ENCODE data around the gene BTBD19. TPM values are rescaled to one million over a fixed set of nuclear protein-coding genes. Genes with fewer than 3 reads are reported as not detected.
A peak's percentile ranks its signal among the peaks of the same experiment; 100 is the strongest.
"Not testable (repeated sequence)": the region's sequence is repeated elsewhere in the genome, so short reads cannot be mapped to it uniquely, and the experiment has no call there.

The BTBD19 gene
- total RNA-seq, 1 donor from 2014 or later, result 5.0 TPM

- DNase-seq, result no peak
Measured at GRCh38 chr1:44788120-44788860, 20.0 kb upstream of the BTBD19 start, which contains the start of gene BEST4. Gene BEST4, minus strand, starts transcription at chr1:44788170. Its CDS starts 465 bp downstream, at chr1:44787705.

GRCh38 chr1:44790968-44791801, 17.1 kb upstream of the BTBD19 start:
- DNase-seq, result peak; percentile 55

- no peak for DNase-seq
Measured at GRCh38 chr1:44792736-44793502, 15.4 kb upstream of the BTBD19 start.

- not testable (repeated sequence) for DNase-seq
Measured at GRCh38 chr1:44797886-44798285, 10.4 kb upstream of the BTBD19 start.

GRCh38 chr1:44798481-44799365, 9.6 kb upstream of the BTBD19 start:
- DNase-seq, result no peak

- DNase-seq, result peak; percentile 99
Measured at GRCh38 chr1:44799770-44800584, 8.3 kb upstream of the BTBD19 start, which contains the start of gene PLK3. Gene PLK3, plus strand, starts transcription at chr1:44800377. Its CDS starts 87 bp downstream, at chr1:44800464.

GRCh38 chr1:44801491-44802305, 6.6 kb upstream of the BTBD19 start:
- no peak for DNase-seq

GRCh38 chr1:44802306-44803061, 5.8 kb upstream of the BTBD19 start:
- peak; percentile 78 for DNase-seq

GRCh38 chr1:44803062-44803311, 5.3 kb upstream of the BTBD19 start:
- no peak for DNase-seq

GRCh38 chr1:44803312-44804095, 4.8 kb upstream of the BTBD19 start:
- DNase-seq, result no peak

- DNase-seq, result no peak
Measured at GRCh38 chr1:44805311-44806024, 2.9 kb upstream of the BTBD19 start.

- no peak for DNase-seq
Measured at GRCh38 chr1:44806025-44806703, 2.2 kb upstream of the BTBD19 start.

GRCh38 chr1:44806704-44807363, 1.5 kb upstream of the BTBD19 start, which contains the start of gene DYNLT4:
Gene DYNLT4, minus strand, starts transcription at chr1:44807351. Its CDS starts 683 bp downstream, at chr1:44806668.
- DNase-seq, result no peak

GRCh38 chr1:44807364-44808062, 810 bp upstream of the BTBD19 start:
- peak; percentile 94 for DNase-seq

All from tongue (tissue), 2 donors.